ENCODE data around the gene VIPR1. TPM values are rescaled to one million over a fixed set of nuclear protein-coding genes. Genes with fewer than 3 reads are reported as not detected.
"Not testable (repeated sequence)": the region's sequence is repeated elsewhere in the genome, so short reads cannot be mapped to it uniquely, and the experiment has no call there.

Gene VIPR1
- total RNA-seq, 2 donors from 2014 or later: 5.2 to 7.0 TPM

DNA sequence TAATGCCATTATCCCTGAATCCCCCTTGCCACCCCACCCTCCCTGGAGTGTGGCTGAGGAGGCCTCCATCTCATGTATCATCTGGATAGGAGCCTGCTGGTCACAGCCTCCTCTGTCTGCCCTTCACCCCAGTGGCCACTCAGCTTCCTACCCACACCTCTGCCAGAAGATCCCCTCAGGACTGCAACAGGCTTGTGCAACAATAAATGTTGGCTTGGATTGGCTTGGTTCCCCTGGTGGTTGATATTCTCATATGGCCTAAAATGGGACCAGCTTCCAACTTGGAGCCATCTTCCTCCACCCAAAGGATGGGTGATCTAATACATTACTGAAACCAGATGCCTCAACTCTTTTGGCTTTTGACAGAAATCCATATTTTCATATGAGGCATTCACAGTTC, 34.9 kb downstream of the VIPR1 start:
- DNase-seq (ENCODE audit: low spot score in 2 of 2) (peak in 1 of 2 donors; percentile 1), ATAC-seq (no peak)
- H3K36me3 Mint-ChIP-seq: no peaks in the 10 kb centered on the region
- H3K9me3 Mint-ChIP-seq: no peaks in the 10 kb centered on the region
- no peak overlapping the region for H3K27ac Mint-ChIP-seq

DNA sequence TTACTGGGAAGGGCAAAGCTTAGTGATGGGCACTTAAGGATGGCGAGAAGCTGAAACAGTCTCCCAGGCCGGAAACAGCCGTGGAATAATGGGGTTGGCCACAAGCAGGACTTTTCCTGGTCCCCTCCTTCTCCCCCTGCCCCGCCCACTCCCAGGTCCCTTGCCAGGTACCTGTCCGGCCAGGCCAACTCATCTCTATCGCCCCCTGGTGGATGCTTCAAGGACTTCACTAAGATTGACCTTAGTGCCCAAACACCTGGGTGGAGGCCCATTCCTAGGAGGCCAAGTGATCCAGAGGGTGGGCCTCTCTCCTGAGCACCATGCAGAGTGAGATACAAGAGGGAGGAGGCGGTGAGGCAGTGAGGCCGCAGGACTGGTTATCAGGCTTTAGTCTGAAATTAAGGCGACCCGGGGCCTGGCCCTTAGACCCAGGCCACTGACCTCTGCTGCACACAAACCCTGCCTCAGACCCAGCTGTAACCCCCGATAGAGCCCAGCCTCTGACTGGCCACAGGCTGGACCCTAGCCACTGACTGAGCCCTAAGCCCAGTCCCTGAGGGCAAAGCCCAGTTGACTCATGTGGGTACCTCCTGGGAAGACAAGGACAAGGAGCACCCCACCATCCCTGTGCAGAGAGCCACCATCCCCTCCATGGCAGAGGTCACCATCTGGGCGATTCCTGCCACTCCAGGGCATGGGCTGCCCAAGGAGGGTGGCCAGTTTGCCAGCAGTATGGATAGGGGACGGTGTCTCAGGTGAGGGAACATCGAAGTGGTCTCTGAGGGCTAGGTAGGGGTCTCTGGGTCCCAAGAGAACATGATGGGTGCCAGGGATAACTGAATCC, 37.6 kb downstream of the VIPR1 start:
- peak; percentile 69 to 79 for ATAC-seq
- DNase-seq (ENCODE audit: low spot score in 2 of 2): peak; percentile 66 to 77
- Mint-ChIP-seq H3K9me3 (no peaks in the 10 kb centered on the region), H3K27ac (no peak overlapping the region), H3K36me3 (no peaks in the 10 kb centered on the region)

- Mint-ChIP-seq H3K36me3 (no peaks in the 10 kb centered on the region), H3K9me3 (no peaks in the 10 kb centered on the region), H3K27ac (no peak overlapping the region)
- DNase-seq (ENCODE audit: low spot score in 2 of 2) (no peak), ATAC-seq (no peak)
Measured at GRCh38 chr3:42541079-42541478, 38.6 kb downstream of the VIPR1 start.

DNA sequence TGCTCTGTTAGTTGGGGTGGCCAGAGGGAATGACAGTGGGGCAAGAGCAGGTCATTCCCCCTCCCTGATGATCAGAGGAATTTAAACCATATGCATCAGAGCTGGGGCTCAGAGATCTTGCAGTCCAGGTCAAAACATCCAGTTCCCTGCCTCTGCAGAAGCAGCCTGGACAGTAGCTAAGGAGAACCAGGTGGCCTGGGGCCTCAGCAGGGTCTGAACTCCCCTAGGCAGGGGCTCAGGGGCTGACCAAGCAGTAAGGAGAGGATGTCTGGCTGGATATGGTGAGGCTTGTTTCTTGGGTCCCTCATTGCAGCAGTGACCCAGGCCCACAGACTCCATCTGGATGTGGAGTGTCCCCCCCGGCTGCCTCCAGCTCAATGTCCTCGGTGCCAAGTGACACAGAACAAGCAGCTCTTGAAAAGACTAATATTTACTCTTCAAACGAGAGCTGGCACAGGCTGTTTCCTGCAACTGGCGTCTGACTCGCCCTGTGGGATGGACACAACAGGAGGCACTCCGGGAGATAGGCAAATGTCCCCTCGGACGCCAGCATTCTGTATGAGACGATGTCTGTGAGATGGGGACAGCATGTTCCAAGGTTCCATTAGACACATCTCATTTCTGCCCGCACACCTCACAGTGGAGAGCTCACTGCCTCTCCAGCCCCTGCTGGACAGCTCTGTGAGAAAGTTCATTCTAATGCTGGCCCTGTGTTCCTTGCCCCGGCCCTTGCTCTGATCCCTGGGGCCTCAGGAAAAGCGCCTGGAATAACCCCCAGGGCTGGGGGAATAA, 42.2 kb downstream of the VIPR1 start:
- Mint-ChIP-seq H3K36me3 (no peaks in the 10 kb centered on the region), H3K27ac (no peak overlapping the region), H3K9me3 (no peaks in the 10 kb centered on the region)
- ATAC-seq (no peak), DNase-seq (ENCODE audit: low spot score in 2 of 2) (no peak)

- DNase-seq (ENCODE audit: low spot score in 2 of 2): no peak
- Mint-ChIP-seq H3K9me3 (no peaks in the 10 kb centered on the region), H3K27ac (no peak overlapping the region), H3K36me3 (no peaks in the 10 kb centered on the region)
- no peak for ATAC-seq
Measured at GRCh38 chr3:42545284-42545900, 42.9 kb downstream of the VIPR1 start.

DNA sequence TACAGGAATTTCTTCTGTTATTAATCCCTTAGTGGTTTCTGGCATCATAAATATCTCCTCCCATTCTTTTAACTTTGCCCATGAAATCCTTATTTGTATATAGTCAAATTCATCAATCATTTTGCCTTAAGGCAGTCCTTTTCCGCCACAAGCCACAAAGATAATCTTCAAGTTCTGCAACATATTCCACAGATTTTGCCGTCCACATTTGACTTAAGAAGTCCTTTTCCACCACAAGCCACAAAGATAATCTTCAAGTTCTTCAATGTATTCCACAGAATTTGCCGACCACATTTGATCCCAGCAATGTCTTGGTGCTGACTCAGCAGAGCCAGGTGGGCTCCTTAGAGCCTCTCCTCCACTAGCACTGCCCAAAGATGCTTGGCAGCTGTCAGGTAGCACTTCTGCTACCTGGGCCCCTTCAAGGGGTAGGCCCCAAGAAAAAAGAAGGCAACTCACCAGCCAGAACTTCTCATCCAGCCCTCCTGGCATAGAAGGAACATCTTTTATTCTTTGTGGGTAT, 44.3 kb downstream of the VIPR1 start:
- H3K27ac Mint-ChIP-seq: no peak overlapping the region
- H3K36me3 Mint-ChIP-seq: no peaks in the 10 kb centered on the region
- H3K9me3 Mint-ChIP-seq: no peaks in the 10 kb centered on the region
- DNase-seq (ENCODE audit: low spot score in 2 of 2): no peak
- ATAC-seq: no peak

GRCh38 chr3:42547401-42547945, 45.0 kb downstream of the VIPR1 start:
- H3K36me3 Mint-ChIP-seq: no peaks in the 10 kb centered on the region
- no peaks in the 10 kb centered on the region for H3K9me3 Mint-ChIP-seq
- peak in 1 of 2 donors; percentile 68 for DNase-seq (ENCODE audit: low spot score in 2 of 2)
- peak; percentile 75 to 83 for ATAC-seq
- H3K27ac Mint-ChIP-seq: no peak overlapping the region

DNA sequence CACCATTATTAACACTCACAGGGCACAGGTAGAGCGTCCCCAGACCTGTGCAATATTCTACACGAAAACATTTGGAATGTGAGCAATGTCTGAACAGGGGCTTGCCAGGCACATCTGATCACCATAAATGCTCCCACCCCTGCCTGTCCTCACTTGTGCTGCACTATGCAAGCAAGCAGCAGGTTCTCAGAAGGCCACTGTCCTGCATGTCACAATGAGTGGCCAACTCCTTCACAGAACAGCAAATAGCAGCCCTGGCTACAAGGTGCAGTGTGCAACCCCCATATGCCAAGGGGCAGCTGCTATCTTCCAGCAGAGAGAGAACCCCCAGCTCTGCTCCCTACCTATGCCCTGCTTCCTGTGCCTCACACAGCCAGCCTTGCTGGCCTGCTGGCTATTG, 46.7 kb downstream of the VIPR1 start:
- no peaks in the 10 kb centered on the region for H3K9me3 Mint-ChIP-seq
- DNase-seq (ENCODE audit: low spot score in 2 of 2) (no peak), ATAC-seq (no peak)
- no peak overlapping the region for H3K27ac Mint-ChIP-seq
- peaks cover 8 to 14% of the 10 kb centered on the region in 2 donors for H3K36me3 Mint-ChIP-seq

DNA sequence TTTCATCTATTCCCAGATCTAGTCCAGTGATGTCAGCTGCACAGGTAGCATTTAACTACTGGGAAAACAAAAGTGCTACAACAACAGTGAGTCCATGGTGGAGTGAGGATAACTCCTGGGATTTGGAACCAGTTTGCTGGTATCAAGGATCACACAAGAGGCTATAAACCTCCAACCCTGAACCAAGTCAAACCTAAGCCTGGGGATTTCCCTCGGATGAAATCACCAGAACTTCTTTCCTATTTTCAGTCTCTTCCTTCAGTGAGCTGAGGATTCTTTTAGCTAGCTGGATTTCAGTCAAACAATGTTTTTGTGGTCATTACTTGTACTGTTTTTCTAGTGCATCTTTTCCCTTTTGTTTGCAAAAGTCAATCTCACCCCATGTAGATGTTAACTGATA, 47.8 kb downstream of the VIPR1 start:
- ATAC-seq (peak in 1 of 2 donors; percentile 16), DNase-seq (ENCODE audit: low spot score in 2 of 2) (no peak)
- H3K9me3 Mint-ChIP-seq: no peaks in the 10 kb centered on the region
- H3K36me3 Mint-ChIP-seq: peaks cover 8 to 18% of the 10 kb centered on the region in 2 donors
- no peak overlapping the region for H3K27ac Mint-ChIP-seq

DNA sequence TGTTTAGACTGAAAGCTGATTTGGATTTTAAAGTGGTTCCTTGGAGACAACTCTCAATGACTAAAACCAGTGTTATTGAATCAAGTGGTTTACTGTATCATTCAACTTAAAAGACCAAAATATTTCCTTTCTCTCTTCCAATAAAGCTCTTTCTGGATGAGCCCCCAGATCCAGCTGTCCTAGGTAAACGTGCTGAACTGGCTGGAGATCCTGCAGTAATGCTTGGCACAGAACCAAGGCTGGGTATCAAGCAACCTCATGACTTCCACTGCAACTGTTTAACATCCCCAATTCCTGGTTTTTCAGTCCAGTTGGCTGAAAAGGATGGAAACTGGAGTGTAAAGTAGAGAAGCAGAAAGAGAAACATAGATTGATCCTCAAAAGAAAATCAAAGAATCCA, 50.4 kb downstream of the VIPR1 start:
- Mint-ChIP-seq H3K27ac (no peak overlapping the region), H3K9me3 (no peaks in the 10 kb centered on the region)
- ATAC-seq: no peak

DNA sequence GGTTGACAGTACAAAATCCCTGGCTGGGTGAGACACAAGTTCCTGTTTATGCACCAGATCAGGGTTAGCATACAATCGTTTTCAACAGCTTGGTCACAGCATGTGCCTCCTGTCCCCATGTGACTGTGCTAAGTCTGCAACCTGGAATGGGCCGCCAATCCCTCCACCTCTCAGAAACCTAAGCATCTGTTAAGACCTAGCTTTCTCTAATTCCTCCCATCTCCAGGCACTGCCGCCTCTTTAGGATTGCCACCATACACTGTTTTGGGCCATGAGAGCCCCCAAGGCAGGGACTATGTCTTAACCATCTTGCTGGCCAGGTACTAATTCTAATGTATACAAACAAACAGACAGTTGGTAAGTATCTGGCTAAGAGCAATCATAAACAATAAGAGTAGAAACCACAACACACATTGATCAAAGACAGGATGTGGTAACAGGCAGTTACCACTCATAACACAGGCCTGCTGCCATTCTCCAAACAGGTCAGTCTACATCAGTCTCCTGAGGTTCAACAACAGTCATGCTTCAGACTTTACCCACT, 53.7 kb downstream of the VIPR1 start:
- DNase-seq (ENCODE audit: low spot score in 2 of 2) (peak in 1 of 2 donors; percentile 27), ATAC-seq (peak; percentile 96 to 98)
- H3K9me3 Mint-ChIP-seq: no peaks in the 10 kb centered on the region
- H3K36me3 Mint-ChIP-seq: peaks cover 8 to 45% of the 10 kb centered on the region in 2 donors
- peak overlapping the region; percentile 75 to 95 for H3K27ac Mint-ChIP-seq

More for the DNA sequence above, 50.4 kb downstream of the VIPR1 start:
- H3K36me3 Mint-ChIP-seq: peaks cover 8 to 39% of the 10 kb centered on the region in 2 donors
- DNase-seq (ENCODE audit: low spot score in 2 of 2): no peak

GRCh38 chr3:42556817-42557216, 54.4 kb downstream of the VIPR1 start:
- peaks cover 8 to 45% of the 10 kb centered on the region in 2 donors for H3K36me3 Mint-ChIP-seq
- ATAC-seq: not testable (repeated sequence)

GRCh38 chr3:42557854-42558253, 55.4 kb downstream of the VIPR1 start:
- H3K9me3 Mint-ChIP-seq: no peaks in the 10 kb centered on the region
- DNase-seq (ENCODE audit: low spot score in 2 of 2): no peak
- no peak for ATAC-seq
- H3K27ac Mint-ChIP-seq: no peak overlapping the region
- H3K36me3 Mint-ChIP-seq: peaks cover 6 to 43% of the 10 kb centered on the region in 2 donors

More at GRCh38 chr3:42556817-42557216, 54.4 kb downstream of the VIPR1 start:
- H3K9me3 Mint-ChIP-seq; DNase-seq (ENCODE audit: low spot score in 2 of 2): not testable (repeated sequence)
- peak overlapping the region; percentile 75 for H3K27ac Mint-ChIP-seq

- Mint-ChIP-seq H3K9me3 (no peaks in the 10 kb centered on the region), H3K27ac (peak overlapping the region in 1 of 2 donors; percentile 81), H3K36me3 (peaks cover 0 to 10% of the 10 kb centered on the region in 2 donors)
- DNase-seq (ENCODE audit: low spot score in 2 of 2) (no peak), ATAC-seq (peak in 1 of 2 donors; percentile 11)
Measured at GRCh38 chr3:42562047-42562907, 59.8 kb downstream of the VIPR1 start.

GRCh38 chr3:42569593-42570142, 67.2 kb downstream of the VIPR1 start:
- ATAC-seq: no peak
- no peak overlapping the region for H3K27ac Mint-ChIP-seq
- no peak for DNase-seq (ENCODE audit: low spot score in 2 of 2)
- peaks cover 3 to 8% of the 10 kb centered on the region in 2 donors for H3K9me3 Mint-ChIP-seq
- H3K36me3 Mint-ChIP-seq: peaks cover 14 to 18% of the 10 kb centered on the region in 2 donors
